ENCODE data around the gene PCP2.

DNA sequence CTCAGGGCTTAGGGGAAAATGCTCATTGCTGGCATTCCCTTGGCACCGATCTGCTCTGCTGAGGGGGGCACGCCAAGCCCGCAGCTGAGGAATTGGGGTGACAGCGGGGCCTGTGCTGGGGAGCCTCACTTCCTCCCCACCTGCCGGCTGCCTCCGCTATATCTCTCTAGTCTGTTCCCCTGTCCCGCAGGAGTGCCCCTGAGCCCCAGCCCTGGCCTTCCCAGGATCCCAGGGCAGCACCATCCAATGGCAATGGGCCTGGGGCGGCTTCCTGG lies 12.8 kb upstream of the PCP2 start:
- TF ChIP-seq, protein P1, sequence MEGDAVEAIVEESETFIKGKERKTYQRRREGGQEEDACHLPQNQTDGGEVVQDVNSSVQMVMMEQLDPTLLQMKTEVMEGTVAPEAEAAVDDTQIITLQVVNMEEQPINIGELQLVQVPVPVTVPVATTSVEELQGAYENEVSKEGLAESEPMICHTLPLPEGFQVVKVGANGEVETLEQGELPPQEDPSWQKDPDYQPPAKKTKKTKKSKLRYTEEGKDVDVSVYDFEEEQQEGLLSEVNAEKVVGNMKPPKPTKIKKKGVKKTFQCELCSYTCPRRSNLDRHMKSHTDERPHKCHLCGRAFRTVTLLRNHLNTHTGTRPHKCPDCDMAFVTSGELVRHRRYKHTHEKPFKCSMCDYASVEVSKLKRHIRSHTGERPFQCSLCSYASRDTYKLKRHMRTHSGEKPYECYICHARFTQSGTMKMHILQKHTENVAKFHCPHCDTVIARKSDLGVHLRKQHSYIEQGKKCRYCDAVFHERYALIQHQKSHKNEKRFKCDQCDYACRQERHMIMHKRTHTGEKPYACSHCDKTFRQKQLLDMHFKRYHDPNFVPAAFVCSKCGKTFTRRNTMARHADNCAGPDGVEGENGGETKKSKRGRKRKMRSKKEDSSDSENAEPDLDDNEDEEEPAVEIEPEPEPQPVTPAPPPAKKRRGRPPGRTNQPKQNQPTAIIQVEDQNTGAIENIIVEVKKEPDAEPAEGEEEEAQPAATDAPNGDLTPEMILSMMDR (IDR thresholded peaks at IDR 0.05), result no peak
- TF ChIP-seq POLR2AphosphoS5 (IDR thresholded peaks at IDR 0.05), result no peak
- TF ChIP-seq POLR2A (IDR thresholded peaks at IDR 0.05), result no peak
- TF ChIP-seq EP300 (IDR thresholded peaks at IDR 0.05; ENCODE audit: low read depth), result no peak

Data from transverse colon (tissue), 4 donors.